HTR-8/SVneo (cell line): ENCODE measurements around the gene PRKG1.
"Not testable (repeated sequence)": the region's sequence is repeated elsewhere in the genome, so short reads cannot be mapped to it uniquely, and the experiment has no call there.

Source experiments
- DNase-seq: peaks from one replicate; pipeline ENCODE4 v3.0.0; 2011; ENCODE audit warnings: low spot score, mixed read lengths; ENCODE audit not compliant: insufficient read length
- FAIRE-seq: peaks from 2 replicates; lab custom pipeline; 2011; peaks lifted over from hg19 to GRCh38; lab: Jason Lieb, UNC

PRKG1 gene

GRCh38 chr10:52185256-52185655, 1111.0 kb downstream of the PRKG1 start:
- no peak for FAIRE-seq
- DNase-seq, result no peak

DNA sequence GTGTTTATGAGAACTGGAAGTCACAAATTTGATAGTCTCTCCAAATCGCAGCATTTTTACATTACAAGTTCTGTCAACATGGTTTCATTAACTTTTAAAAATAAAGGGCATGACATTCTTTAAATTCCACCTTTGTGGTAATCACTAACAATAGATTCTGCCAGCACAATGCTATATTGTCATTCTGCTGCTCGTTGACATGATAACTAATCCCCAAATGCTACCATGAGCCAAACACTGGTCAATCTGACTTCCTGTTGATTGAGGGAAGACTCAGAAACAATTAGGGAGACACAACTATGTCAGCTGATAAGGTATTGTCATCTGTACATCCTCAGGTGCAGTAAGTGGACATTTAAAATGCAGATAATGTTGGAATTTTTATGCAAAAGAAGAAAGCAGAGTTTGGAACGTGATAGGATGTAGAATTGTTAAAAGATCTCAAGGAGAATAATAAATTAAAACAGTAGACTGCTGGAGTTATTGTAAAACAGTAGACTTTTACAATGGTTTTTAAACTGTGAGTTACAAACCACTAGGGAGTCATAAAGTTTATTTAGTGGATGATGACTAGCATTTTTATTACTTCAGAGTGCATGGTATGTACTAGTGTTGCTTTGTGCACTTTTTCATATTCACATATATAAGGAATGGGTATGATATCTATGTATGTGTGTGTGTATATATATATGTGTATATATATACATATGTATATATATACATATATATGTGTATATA, 1113.4 kb downstream of the PRKG1 start:
- DNase-seq (no peak), FAIRE-seq (no peak)

DNA sequence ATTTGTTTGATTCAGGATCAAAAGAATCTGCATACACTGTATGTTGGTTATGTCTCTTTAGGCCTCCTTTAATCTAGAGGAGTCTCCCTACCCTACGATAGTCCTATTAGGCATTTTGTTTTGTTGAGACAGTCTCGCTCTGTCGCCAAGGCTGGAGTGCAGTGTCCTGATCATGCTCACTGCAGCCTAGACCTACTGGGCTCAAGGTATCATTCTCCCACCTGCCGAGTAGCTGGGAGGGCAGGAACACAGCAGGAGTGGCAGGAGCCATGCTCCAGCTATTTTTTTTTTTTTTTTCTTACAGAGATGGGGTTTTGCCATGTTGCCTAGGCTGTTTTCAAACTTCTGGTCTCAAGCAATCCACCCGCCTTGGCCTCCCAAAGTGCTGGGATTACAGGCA, 1116.8 kb downstream of the PRKG1 start:
- FAIRE-seq, result no peak
- DNase-seq, result no peak

GRCh38 chr10:52194191-52194590, 1119.9 kb downstream of the PRKG1 start:
- FAIRE-seq (no peak), DNase-seq (no peak)

DNA sequence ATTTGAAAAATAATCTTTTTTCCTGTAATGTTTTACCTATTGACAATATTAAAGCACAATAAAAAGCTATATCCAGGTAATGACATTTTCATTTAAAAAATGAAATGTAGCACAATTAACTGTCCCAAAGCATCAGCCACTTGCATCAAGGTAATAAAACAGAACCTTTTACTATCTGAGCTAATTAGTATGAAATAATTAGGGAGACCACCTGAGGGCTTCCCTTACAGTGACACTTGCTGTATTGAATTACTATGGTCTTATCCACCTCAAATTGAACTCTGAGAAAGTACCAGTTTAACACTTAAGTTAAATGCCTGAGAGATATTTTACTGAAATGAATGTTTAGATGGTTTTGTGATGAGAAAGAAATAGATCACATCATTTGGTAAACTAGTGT, 1120.4 kb downstream of the PRKG1 start:
- DNase-seq (no peak), FAIRE-seq (no peak)

- DNase-seq (no peak), FAIRE-seq (no peak)
Observed at GRCh38 chr10:52197098-52197497, 1122.8 kb downstream of the PRKG1 start.

GRCh38 chr10:52198540-52198939, 1124.3 kb downstream of the PRKG1 start:
- FAIRE-seq, result no peak

GRCh38 chr10:52204906-52205305, 1130.6 kb downstream of the PRKG1 start:
- DNase-seq, FAIRE-seq: not testable (repeated sequence)

More at GRCh38 chr10:52198540-52198939, 1124.3 kb downstream of the PRKG1 start:
- no peak for DNase-seq

DNA sequence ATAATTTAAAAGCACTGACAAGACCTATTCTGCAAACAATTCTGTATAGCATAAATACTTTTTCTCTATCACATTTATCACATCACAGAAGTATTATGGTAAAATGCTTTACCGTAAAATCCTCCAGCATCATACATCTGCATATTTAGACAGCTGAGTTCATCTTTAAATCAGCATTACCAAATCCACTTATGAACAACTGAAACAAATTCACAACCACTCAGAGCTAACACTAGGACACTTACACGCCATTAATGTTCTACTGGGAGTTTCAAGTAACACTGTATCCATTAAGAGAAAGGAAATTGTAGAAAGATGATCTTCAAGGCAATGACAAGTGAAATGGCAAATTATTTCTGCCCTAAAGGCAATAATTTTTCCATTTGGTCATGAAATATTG, 1134.1 kb downstream of the PRKG1 start:
- no peak for DNase-seq
- no peak for FAIRE-seq

- DNase-seq (no peak), FAIRE-seq (no peak)
Observed at GRCh38 chr10:52210161-52210560, 1135.9 kb downstream of the PRKG1 start.

GRCh38 chr10:52212062-52212461, 1137.8 kb downstream of the PRKG1 start:
- no peak for FAIRE-seq
- no peak for DNase-seq

GRCh38 chr10:52212802-52213201, 1138.5 kb downstream of the PRKG1 start:
- DNase-seq (no peak), FAIRE-seq (no peak)

DNA sequence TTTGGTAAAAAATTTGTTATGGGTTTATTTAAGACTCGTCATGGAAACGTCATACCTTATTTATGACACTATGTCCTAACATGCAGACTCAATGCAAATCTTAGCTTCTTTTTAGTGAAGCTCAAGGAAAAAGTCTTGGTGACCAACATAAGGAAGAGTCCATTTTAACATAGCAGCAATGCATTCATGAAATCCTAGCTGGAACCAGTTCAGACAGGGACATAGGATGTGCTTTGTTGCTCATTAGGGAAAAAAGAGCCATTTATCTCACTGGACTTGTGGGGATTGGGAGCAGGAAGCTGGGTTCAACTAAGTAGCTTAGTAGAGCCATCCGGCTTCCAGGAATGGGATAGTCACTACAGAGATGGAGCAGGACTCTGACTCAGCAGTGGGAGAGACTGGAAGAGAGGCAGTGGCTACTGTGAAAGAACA, 1139.0 kb downstream of the PRKG1 start:
- FAIRE-seq (no peak), DNase-seq (no peak)

DNA sequence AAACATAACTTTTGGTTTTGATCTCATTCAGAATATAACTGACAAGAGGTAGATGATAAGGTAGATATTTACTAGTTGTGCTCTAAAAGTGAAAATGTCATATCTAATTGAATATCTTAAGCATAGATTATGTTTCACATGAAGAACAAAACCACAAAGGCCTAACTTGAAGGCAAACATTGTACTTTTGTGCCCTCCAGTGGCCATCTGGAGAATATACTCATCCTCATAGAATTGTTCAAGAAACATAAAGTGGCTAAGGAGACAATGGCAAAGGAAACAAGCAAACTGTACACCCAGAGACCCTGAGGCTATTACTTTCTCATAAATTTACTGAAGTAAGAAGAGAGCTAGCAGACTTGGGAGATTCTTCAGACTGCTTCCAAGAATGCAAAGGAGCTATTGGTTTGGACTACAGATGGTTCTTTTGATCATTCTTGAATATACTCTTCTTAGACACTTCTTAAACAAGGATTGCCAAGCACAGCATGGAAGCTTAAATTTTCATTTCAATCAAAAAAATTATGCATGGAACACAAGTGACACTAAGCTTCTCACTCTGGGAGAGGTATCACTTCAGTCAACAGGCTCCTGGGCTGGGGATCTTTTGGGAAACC, 1141.6 kb downstream of the PRKG1 start:
- DNase-seq (peak; percentile 36), FAIRE-seq (peak; percentile 51)

GRCh38 chr10:52216852-52217251, 1142.6 kb downstream of the PRKG1 start:
- DNase-seq (peak; percentile 15), FAIRE-seq (no peak)

DNA sequence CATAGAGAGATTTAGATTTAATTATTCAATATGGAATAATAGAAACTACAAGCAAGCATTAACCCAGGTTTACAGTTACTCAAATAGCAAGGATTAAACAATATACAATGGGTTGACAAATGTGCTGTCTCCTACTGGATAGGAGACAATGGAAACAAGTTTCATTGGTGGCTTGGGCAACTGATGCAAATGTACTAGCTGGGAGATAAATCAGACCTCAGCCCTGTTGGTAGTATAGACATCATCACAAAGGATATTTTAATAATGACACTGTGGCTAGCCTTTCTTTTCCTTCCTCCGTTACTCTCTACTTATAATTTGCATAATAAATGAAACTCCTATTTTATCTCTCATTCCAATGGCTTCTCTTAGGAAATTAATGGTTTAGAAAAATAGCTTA, 1143.2 kb downstream of the PRKG1 start:
- FAIRE-seq (no peak), DNase-seq (no peak)

DNA sequence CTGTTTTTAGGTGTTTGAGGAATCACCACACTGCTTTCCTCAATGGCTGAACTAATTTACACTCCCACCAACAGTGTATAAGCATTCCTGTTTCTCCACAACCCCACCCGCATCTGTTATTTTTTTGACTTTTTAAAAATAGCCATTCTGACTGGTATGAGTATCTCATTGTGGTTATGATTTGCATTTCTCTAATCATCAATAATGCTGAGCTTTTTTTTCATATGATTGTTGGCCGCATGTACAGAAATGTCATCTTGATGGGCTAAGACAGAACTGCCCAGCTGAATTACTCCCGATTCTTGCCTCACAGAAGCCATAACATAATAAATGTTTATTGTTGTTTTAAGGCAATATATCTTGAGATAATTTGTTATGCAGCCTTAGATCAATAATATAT, 1146.7 kb downstream of the PRKG1 start:
- no peak for FAIRE-seq
- no peak for DNase-seq

DNA sequence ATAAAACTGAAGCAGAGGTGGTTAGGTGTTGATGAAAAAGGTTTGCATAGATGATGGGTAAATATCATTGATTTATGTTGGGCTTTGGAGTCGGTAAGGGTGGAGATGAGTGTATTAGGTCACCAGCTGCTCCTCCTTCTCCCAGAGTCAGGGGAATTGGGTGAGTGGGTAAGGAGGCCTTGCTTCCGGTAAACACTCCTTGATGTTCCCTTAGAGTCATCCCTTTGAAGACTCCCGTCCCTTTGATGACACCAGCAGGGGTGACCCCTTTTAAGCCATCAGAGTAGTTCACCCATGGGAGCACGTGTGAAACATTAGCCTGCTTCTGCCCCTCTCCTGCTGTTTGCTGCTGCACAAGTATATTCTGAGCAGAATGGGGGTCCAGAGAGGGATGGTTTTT, 1147.6 kb downstream of the PRKG1 start:
- DNase-seq (no peak), FAIRE-seq (peak; percentile 52)

DNA sequence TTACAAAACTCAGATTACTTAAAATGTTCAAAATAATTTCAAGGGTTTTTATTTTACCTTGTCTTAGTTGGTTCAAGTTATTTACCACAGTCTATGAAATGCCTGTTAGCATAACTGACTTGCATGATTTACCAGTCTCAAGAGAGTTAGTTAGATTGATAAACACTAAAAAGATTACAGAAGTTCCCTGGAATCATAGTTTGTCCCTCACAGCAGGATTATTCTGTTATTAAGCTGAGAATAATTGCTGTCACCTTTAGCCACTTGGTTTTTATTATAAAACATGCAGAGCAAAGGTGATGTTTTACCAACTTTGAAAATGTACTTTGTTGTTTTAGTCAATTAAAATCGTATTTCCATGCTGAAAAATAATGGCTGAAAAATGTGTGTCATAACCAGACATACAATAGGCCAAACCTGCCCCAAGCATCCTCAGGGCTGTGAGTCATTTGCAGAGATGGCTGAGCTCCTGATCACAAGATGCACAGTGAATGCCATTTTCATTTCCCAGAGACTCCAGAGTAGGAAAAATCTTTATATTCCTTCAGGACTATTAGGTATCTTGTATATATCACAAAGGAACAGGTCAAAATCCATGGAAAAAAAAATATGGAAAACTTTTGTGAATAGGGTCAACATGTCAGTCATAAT, 1152.0 kb downstream of the PRKG1 start:
- FAIRE-seq, result no peak
- DNase-seq, result no peak

DNA sequence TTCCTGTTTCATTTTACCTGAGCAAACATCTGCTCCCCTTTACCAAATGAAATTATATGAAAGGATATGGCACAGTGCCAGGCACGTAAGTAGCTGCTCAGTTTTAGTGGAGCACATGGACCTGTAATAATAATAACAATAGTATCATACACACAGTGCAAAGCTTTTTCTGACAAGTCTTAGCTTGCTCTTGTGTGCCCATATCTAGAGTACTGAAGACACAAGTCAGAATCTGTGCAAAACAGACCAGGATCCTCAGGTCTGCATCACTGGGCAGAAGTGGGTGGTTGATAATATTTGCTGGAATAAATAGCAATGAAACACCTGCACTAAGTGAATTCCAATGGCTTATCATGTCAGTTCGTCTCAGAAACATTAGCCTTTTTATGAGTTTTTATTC, 1154.3 kb downstream of the PRKG1 start:
- no peak for FAIRE-seq
- no peak for DNase-seq

- no peak for DNase-seq
- no peak for FAIRE-seq
Observed at GRCh38 chr10:52229291-52229931, 1155.1 kb downstream of the PRKG1 start.
